H1 (cell line): Measurements from ENCODE around the gene LRRC27. TPM values are rescaled to one million over a fixed set of nuclear protein-coding genes. Genes with fewer than 3 reads are reported as not detected.

Source experiments
- CTCF ChIA-PET: fragments of 300-600 bp; sonication (Branson Sonifier 250); formaldehyde crosslinking; loops from one replicate; lab custom pipeline; 2021; ENCODE audit not compliant: partially characterized antibody; lab: Charles Lee
- POLR2A ChIA-PET: fragments of 300-600 bp; sonication (Branson Sonifier 250); formaldehyde crosslinking; loops from one replicate; lab custom pipeline; 2021; ENCODE audit warnings: inconsistent platforms; ENCODE audit not compliant: partially characterized antibody; lab: Charles Lee
- DNase-seq, 2 experiments: peaks; one replicate each; pipeline versions ENCODE4 v3.0.0 to v3.0.0-alpha.2; 2010 to 2022; ENCODE audit warnings: low spot score in 2 of 2, low read depth in 1 of 2, mixed read lengths in 1 of 2
- FAIRE-seq: peaks from 2 replicates; lab custom pipeline; 2011; peaks lifted over from hg19 to GRCh38; lab: Jason Lieb, UNC
- H2AFZ ChIP-seq: 2 replicates; pipeline ENCODE4 v1.8.1; 2012; ENCODE audit warnings: low read length, inconsistent platforms
- H2AK5ac ChIP-seq: 2 replicates; pipeline ENCODE4 v1.6.1; 2013; ENCODE audit warnings: low read depth, low read length
- H2BK120ac ChIP-seq: replicated peaks from 2 replicates; pipeline ENCODE3; 2013; ENCODE audit warnings: low read depth, low read length, inconsistent platforms
- H2BK12ac ChIP-seq: 2 replicates; pipeline ENCODE4 v1.6.1; 2013; ENCODE audit warnings: low read depth, low read length
- H2BK15ac ChIP-seq: 2 replicates; pipeline ENCODE4 v1.6.1; 2013; ENCODE audit warnings: low read length
- H2BK20ac ChIP-seq: 2 replicates; pipeline ENCODE4 v1.6.1; 2013; ENCODE audit warnings: low read length
- H2BK5ac ChIP-seq: 2 replicates; pipeline ENCODE4 v1.6.1; 2013; ENCODE audit warnings: low read depth, low read length
- H3K14ac ChIP-seq: 2 replicates; pipeline ENCODE4 v1.6.1; 2013; ENCODE audit warnings: inconsistent platforms; ENCODE audit not compliant: insufficient read length
- H3K18ac ChIP-seq: 2 replicates; pipeline ENCODE4 v1.6.1; 2013; ENCODE audit warnings: low read length; ENCODE audit errors: extremely low read depth
- H3K23ac ChIP-seq: 2 replicates; pipeline ENCODE4 v1.6.1; 2013; ENCODE audit warnings: inconsistent platforms; ENCODE audit not compliant: insufficient read length
- H3K23me2 ChIP-seq: 2 replicates; pipeline ENCODE4 v1.6.1; 2013; ENCODE audit warnings: low read depth, low read length
- H3K27ac ChIP-seq: 2 replicates; pipeline ENCODE4 v1.6.1; 2011; ENCODE audit warnings: low read depth, low read length, inconsistent platforms
- H3K27me3 ChIP-seq, 4 experiments: replicated peaks in 1 of 4; 1 replicate in 1 of 4; 2 replicates in 3 of 4; pipeline versions ENCODE4 v1.6.1 to v1.8.1; 2011 to 2013; ENCODE audit warnings: low read length in 3 of 4, mild to moderate bottlenecking in 3 of 4, inconsistent platforms in 2 of 4, mixed read lengths in 2 of 4, moderate library complexity in 1 of 4; ENCODE audit not compliant: control insufficient read depth in 3 of 4, insufficient read depth in 3 of 4; ENCODE audit errors: extremely low read depth in 1 of 4
- H3K36me3 ChIP-seq, 4 experiments: 2 replicates each; pipeline versions ENCODE4 v1.6.1 to v1.8.1; 2011 to 2013; ENCODE audit warnings: mild to moderate bottlenecking in 4 of 4, low read length in 3 of 4, moderate library complexity in 2 of 4, control low read depth in 1 of 4, inconsistent platforms in 1 of 4; ENCODE audit not compliant: insufficient read depth in 4 of 4, control insufficient read depth in 2 of 4
- H3K4ac ChIP-seq: replicated peaks from 2 replicates; pipeline ENCODE3; 2013; ENCODE audit warnings: low read length, low read depth, mixed read lengths, inconsistent platforms; ENCODE audit not compliant: insufficient read length
- H3K4me1 ChIP-seq, 4 experiments: replicated peaks in 1 of 4; 1 replicate in 1 of 4; 2 replicates in 3 of 4; pipeline versions ENCODE4 v1.6.1 to v1.8.1; 2011 to 2013; ENCODE audit warnings: low read length in 3 of 4, inconsistent platforms in 2 of 4, mixed read lengths in 1 of 4; ENCODE audit not compliant: insufficient read depth in 4 of 4, control insufficient read depth in 3 of 4
- H3K4me2 ChIP-seq, 2 experiments: 2 replicates each; pipeline versions ENCODE4 v1.6.1 to v1.8.1; 2011 to 2013; ENCODE audit warnings: low read depth in 2 of 2, low read length in 2 of 2, control low read depth in 1 of 2, inconsistent platforms in 1 of 2, mild to moderate bottlenecking in 1 of 2; ENCODE audit not compliant: insufficient read depth in 1 of 2
- H3K4me3 ChIP-seq, 4 experiments: fragments of 200-600, 300-600 bp in 1 of 4; sonication (generic), shearing (Covaris generic), sonication (Bioruptor Twin) in 1 of 4; 2 replicates each; pipeline versions ENCODE4 v1.5.1 to v1.8.1; 2011 to 2016; ENCODE audit warnings: low read length in 4 of 4, low read depth in 3 of 4, control low read depth in 2 of 4, inconsistent platforms in 2 of 4, mild to moderate bottlenecking in 2 of 4, mixed read lengths in 1 of 4, moderate library complexity in 1 of 4; ENCODE audit not compliant: insufficient read depth in 2 of 4; ENCODE audit errors: extremely low read depth in 1 of 4
- H3K56ac ChIP-seq: replicated peaks from 2 replicates; pipeline ENCODE3; 2013; ENCODE audit warnings: low read depth, mild to moderate bottlenecking, mixed read lengths, low read length, inconsistent platforms; ENCODE audit not compliant: insufficient read length
- H3K79me1 ChIP-seq: 2 replicates; pipeline ENCODE4 v1.6.1; 2013; ENCODE audit warnings: low read depth, low read length, control low read depth
- H3K79me2 ChIP-seq, 2 experiments: 2 replicates each; pipeline versions ENCODE4 v1.6.1 to v1.8.1; 2012 to 2013; ENCODE audit warnings: low read length in 2 of 2, mild to moderate bottlenecking in 2 of 2, inconsistent platforms in 1 of 2; ENCODE audit not compliant: insufficient read depth in 2 of 2, control insufficient read depth in 1 of 2
- H3K9ac ChIP-seq, 4 experiments: replicated peaks in 1 of 4; 1 replicate in 1 of 4; 2 replicates in 3 of 4; pipeline versions ENCODE4 v1.6.1 to v1.8.1; 2011 to 2013; ENCODE audit warnings: low read depth in 3 of 4, low read length in 3 of 4, control low read depth in 2 of 4, mild to moderate bottlenecking in 2 of 4, moderate library complexity in 2 of 4, inconsistent platforms in 1 of 4; ENCODE audit errors: extremely low read depth in 1 of 4
- H3K9me3 ChIP-seq, 2 experiments: 2 replicates each; pipeline versions ENCODE4 v1.6.1 to v1.8.1; 2012 to 2013; ENCODE audit warnings: mild to moderate bottlenecking in 2 of 2, moderate library complexity in 2 of 2, control low read depth in 1 of 2, inconsistent platforms in 1 of 2, low read depth in 1 of 2, low read length in 1 of 2, mixed read lengths in 1 of 2; ENCODE audit not compliant: insufficient read depth in 2 of 2
- H4K20me1 ChIP-seq, 2 experiments: replicated peaks in 1 of 2; 2 replicates each; pipeline versions ENCODE3 to v1.8.1; 2011 to 2013; ENCODE audit warnings: inconsistent platforms in 2 of 2, low read length in 2 of 2, mild to moderate bottlenecking in 1 of 2; ENCODE audit not compliant: insufficient read depth in 2 of 2, control insufficient read depth in 1 of 2
- H4K5ac ChIP-seq: 2 replicates; pipeline ENCODE4 v1.6.1; 2013; ENCODE audit warnings: low read length, low read depth, mixed read lengths, inconsistent platforms; ENCODE audit not compliant: insufficient read length
- H4K8ac ChIP-seq: 2 replicates; pipeline ENCODE4 v1.8.0; 2013; ENCODE audit warnings: mild to moderate bottlenecking, moderate library complexity, low read length, inconsistent platforms; ENCODE audit not compliant: insufficient read depth; ENCODE audit errors: extremely low read depth
- H4K91ac ChIP-seq: replicated peaks from 2 replicates; pipeline ENCODE3; 2013; ENCODE audit warnings: low read length, mixed read lengths, inconsistent platforms; ENCODE audit not compliant: insufficient read length
- BRCA1 ChIP-seq: IDR thresholded peaks from 2 replicates; pipeline ENCODE4 v1.6.1; 2012; ENCODE audit warnings: low read depth, low read length, improper control_type of control experiment
- CEBPB ChIP-seq: IDR thresholded peaks from 2 replicates; pipeline ENCODE4 v1.6.1; 2012; ENCODE audit warnings: low read depth, low read length
- CHD1 ChIP-seq: IDR thresholded peaks from 2 replicates; pipeline ENCODE4 v1.6.1; 2012; ENCODE audit warnings: low read depth, low read length, improper control_type of control experiment
- CREB1 ChIP-seq: IDR thresholded peaks from 2 replicates; pipeline ENCODE4 v1.6.1; 2012; ENCODE audit warnings: inconsistent platforms
- FOSL1 ChIP-seq: IDR thresholded peaks from 2 replicates; pipeline ENCODE4 v1.6.1; 2011; ENCODE audit warnings: mild to moderate bottlenecking, low read depth, low read length, moderate library complexity; ENCODE audit not compliant: insufficient read depth
- JUN ChIP-seq: IDR thresholded peaks from 2 replicates; pipeline ENCODE4 v1.6.1; 2011; ENCODE audit warnings: low read depth, mild to moderate bottlenecking, improper control_type of control experiment, low read length
- MAFK ChIP-seq: IDR thresholded peaks from 2 replicates; pipeline ENCODE4 v1.6.1; 2012; ENCODE audit warnings: low read depth, mild to moderate bottlenecking, improper control_type of control experiment, low read length
- POU5F1 ChIP-seq: IDR thresholded peaks from 2 replicates; pipeline ENCODE4 v1.6.1; 2011; ENCODE audit warnings: low read depth, mild to moderate bottlenecking, low read length, moderate library complexity
- RFX5 ChIP-seq: IDR thresholded peaks from 2 replicates; pipeline ENCODE4 v1.6.1; 2011; ENCODE audit warnings: low read depth, low read length, improper control_type of control experiment, borderline replicate concordance
- SP2 ChIP-seq: IDR thresholded peaks from 2 replicates; pipeline ENCODE4 v1.6.1; 2012; ENCODE audit warnings: mild to moderate bottlenecking, low read length, inconsistent platforms
- TBP ChIP-seq: IDR thresholded peaks from 2 replicates; pipeline ENCODE4 v1.6.1; 2011; ENCODE audit warnings: low read depth, low read length, improper control_type of control experiment
- TEAD4 ChIP-seq: IDR thresholded peaks from 2 replicates; pipeline ENCODE4 v1.6.1; 2012; ENCODE audit warnings: low read depth, low read length, inconsistent platforms, mixed read lengths
- ZNF274 ChIP-seq: IDR thresholded peaks from 2 replicates; pipeline ENCODE4 v1.7.0; 2012; ENCODE audit warnings: low read length, borderline replicate concordance; ENCODE audit errors: extremely low read depth
- WGBS, 2 experiments: shearing (Covaris generic) in 1 of 2; methylation state at CpG; one replicate each; pipeline versions ENCODE4 v1.1.6 to v1.1.7; 2013 to 2015; ENCODE audit warnings: low lambda C conversion rate in 2 of 2, mixed read lengths in 2 of 2, inconsistent platforms in 1 of 2, low coverage in 1 of 2, missing lambda C conversion rate in 1 of 2; ENCODE audit not compliant: insufficient replicate concordance in 2 of 2, insufficient coverage in 1 of 2, insufficient read length in 1 of 2; ENCODE audit errors: extremely low coverage in 1 of 2, missing lambda C conversion rate in 1 of 2; 5-methylcytosine and 5-hydroxymethylcytosine counted together
- polyA plus RNA-seq, 7 experiments: library from polyadenylated mRNA; depleted of rRNA in 3 of 7; stranded (reverse) in 5 of 7; unstranded in 2 of 7; fragments of >200 nt in 5 of 7; fragments of 200-250 nt in 2 of 7; gene quantifications; 1 replicate in 5 of 7; 2 replicates in 1 of 7; 4 replicates in 1 of 7; pipeline versions ENCODE4 v1.2.1 to v1.2.3, GENCODE V29; 2011 to 2013; ENCODE audit warnings: missing spikeins in 2 of 7, mixed read lengths in 2 of 7
- total RNA-seq: library from RNA; stranded (reverse); fragmentation: NEBNext Ultra II Directional; extraction: Animal tissue kit (Norgen Biotek cat#: 25700); gene quantifications from 2 replicates; pipeline ENCODE4 v1.2.1, GENCODE V29; 2021

The LRRC27 gene
- total and polyA plus RNA-seq, 2 of the 8 experiments (the other 6 are each of a cell fraction or from before 2014, with no cell fraction given), result 1.2 to 3.8 TPM

DNA sequence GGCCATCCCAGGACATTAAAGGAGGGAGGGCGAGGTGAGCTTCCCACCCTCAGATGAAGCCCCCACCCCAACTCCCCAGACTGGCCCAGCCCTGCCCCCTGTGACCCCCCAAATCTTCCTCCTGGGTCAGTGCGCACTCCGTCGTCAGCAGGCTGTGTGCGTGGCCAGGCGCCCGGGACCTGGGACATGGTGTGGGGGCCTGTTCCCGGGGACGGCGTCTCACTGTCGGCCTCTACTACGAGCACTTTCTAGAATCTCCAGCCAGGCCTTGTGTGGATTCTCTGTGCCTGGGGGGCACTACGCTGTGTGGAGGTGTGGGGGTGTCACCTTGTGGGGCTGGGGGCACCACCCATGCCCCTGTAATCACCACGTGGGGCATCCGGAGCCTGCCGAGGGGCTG is 74.8 kb downstream of the LRRC27 start:
- POLR2A ChIA-PET, result interaction anchor here (1.3 to 5.6 kb wide), 4 partner anchors 9 to 39 kb away, joined by 3 to 71 read pairs (median 14); partner anchors contain the start of gene PWWP2B

More for the DNA sequence above, 74.8 kb downstream of the LRRC27 start:
- Histone ChIP-seq H3K79me2 (no peaks in the 10 kb centered on the region), H3K4me1 (peaks cover 3 to 45% (median 34%) of the 10 kb centered on the region in 4 experiments), H2BK15ac (no peak overlapping the region), H2BK120ac (no peak overlapping the region), H3K9me3 (no peaks in the 10 kb centered on the region), H2AK5ac (peak overlapping the region; percentile 100; the same call in 1 of the 2 replicates), H2BK20ac (peak overlapping the region; percentile 97), H4K20me1 (peaks cover 0 to 3% of the 10 kb centered on the region in 2 experiments), H2BK5ac (peak overlapping the region; percentile 97), H4K8ac (peak overlapping the region; percentile 28; the same call in 1 of the 2 replicates), H3K4ac (peak overlapping the region; percentile 88), H3K79me1 (peaks cover 2% of the 10 kb centered on the region; the same call in 1 of the 2 replicates), H3K14ac (no peak overlapping the region), H3K4me3 (no peak overlapping the region), H3K27me3 (no peaks in the 10 kb centered on the region), H4K5ac (peak overlapping the region; percentile 37), H4K91ac (peak overlapping the region; percentile 80), H3K23me2 (no peaks in the 10 kb centered on the region), H3K9ac (no peak overlapping the region), H3K23ac (no peak overlapping the region), H3K4me2 (no peak overlapping the region), H3K18ac (peak overlapping the region; percentile 97; the same call in 1 of the 2 replicates), H3K36me3 (peaks cover 0 to 8% (median 2%) of the 10 kb centered on the region in 4 experiments; a peak in 3 of 8 replicates), H2BK12ac (peak overlapping the region; percentile 98; the same call in 1 of the 2 replicates), H3K56ac (no peak overlapping the region), H2AFZ (no peak overlapping the region), H3K27ac (peak overlapping the region; percentile 82; the same call in 1 of the 2 replicates)
- FAIRE-seq, result no peak
- DNase-seq, result no peak
- WGBS, 2 experiments, result 89% methylated on average over 16 of the region's 16 CpGs; no CpG with 5 or more reads in 1 of the 2 experiments
- TF ChIP-seq CREB1, result no peak
- TF ChIP-seq CEBPB, result no peak
- TF ChIP-seq CHD1, result no peak
- TF ChIP-seq BRCA1, result no peak
- no peak for TF ChIP-seq ZNF274
- TF ChIP-seq TBP, result no peak
- no peak for TF ChIP-seq TEAD4
- no peak for TF ChIP-seq MAFK
- no peak for TF ChIP-seq SP2
- no peak for TF ChIP-seq RFX5
- no peak for TF ChIP-seq JUN
- TF ChIP-seq POU5F1, result no peak
- TF ChIP-seq FOSL1, result no peak
- CTCF ChIA-PET, result interaction anchor here (0.9 to 3.2 kb wide), 7 partner anchors 15 to 48 kb away, joined by 3 to 28 read pairs (median 6); no protein-coding TSS in a partner anchor
